Medulla oblongata (tissue), 1 donor: ENCODE data around the gene EEFSEC.

Experiments
- DNase-seq: peaks from one replicate; pipeline ENCODE4 v3.0.0-alpha.2; 2015; ENCODE audit errors: extremely low spot score

Gene EEFSEC

GRCh38 chr3:128445357-128445756 lies 292.1 kb downstream of the EEFSEC start:
- DNase-seq, result no peak

DNA sequence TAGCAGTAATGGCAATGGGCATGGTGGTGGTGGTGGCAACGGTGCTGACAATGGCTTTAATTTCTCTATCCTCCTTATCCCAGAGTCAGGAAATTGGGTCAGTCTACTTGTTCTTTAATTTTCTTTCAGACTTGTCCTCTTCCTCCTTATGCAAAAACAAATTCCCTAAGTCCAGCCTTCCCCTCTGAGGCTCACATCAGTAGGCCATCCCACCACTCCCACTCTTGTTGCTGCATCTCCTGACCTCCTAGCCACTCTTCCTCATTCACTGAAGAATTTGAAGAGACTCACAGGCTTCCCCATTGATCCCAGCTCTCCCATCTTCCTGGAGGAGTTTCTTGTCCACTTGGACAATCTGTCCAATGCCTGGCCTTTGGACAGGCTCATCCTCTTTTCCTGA lies 293.5 kb downstream of the EEFSEC start:
- DNase-seq, result no peak

- DNase-seq, result no peak
These were observed 294.3 kb downstream of the EEFSEC start for GRCh38 chr3:128447561-128448013.

DNA sequence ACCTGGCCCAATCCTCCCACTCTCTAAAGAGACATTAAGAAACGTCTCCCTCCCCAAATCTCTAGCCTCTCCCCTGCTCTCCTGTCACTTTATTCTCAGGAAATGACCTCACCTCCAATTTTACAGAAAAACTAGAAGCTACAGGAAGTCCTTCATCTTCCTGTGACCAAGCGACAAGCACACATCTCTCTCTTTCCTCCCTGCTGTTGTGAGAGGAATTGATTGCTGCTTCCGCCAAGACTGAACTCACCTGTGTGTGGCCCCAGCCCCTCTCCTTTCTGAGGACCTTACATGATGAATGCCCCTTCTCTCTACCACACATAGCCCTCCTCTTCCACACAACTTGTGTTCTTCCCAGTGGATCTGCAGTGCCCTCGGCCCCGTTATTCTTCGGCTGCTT lies 295.2 kb downstream of the EEFSEC start:
- DNase-seq, result no peak

- DNase-seq, result no peak
These were observed 295.9 kb downstream of the EEFSEC start for GRCh38 chr3:128449111-128449638.

- DNase-seq, result no peak
These were observed 298.8 kb downstream of the EEFSEC start for GRCh38 chr3:128452120-128452519.

- no peak for DNase-seq
These were observed 299.5 kb downstream of the EEFSEC start for GRCh38 chr3:128452678-128453275.

GRCh38 chr3:128453501-128454309 lies 300.4 kb downstream of the EEFSEC start:
- no peak for DNase-seq

GRCh38 chr3:128454310-128454618 lies 301.0 kb downstream of the EEFSEC start:
- DNase-seq, result no peak

GRCh38 chr3:128455116-128455515 lies 301.8 kb downstream of the EEFSEC start:
- no peak for DNase-seq

DNA sequence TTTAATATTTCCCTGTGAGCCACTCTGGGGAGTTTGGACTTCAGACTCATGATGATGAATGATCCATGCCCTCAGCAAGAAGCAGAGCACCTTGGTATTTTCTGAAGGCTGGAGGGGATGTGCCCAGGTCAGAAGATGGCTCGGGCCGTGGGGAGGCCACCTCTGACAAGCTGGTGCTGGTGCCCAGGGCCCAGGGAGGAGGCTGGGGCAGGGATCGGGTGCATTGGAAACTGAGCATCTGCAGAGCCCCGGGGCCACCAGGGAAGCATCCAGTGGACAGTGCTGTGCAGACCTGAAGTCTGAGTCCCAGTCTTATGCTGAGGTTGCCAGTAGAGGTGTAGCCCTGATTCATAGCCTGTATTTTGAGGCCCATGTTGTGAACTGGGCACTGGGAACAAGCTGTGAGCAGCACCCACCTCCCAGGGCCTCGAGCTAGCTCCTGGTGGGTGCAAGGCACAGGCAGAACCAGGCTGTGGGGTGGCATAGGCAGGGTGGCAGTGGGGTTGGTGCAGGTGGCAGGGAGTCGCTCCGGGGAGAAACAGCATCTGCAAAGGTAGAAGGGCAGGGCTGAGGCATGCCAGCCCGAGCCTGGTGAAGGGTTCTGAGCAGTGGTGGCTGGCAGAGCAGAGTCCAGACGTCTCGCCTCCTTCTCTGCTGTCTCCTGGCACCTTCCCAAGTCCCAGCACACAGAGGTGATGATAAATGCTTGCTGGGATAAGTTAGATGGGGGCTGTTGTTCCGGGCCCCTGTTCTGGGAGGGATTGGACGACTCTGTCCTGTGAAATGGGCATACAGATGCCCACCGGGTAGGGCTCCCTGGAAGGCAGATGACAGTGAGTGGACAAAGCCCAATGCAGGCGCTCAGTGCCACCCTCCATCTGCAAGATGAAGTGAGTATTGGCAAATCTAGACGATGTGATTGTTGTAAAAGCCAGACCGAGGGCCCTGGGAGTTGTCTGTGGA lies 302.8 kb downstream of the EEFSEC start:
- DNase-seq, result no peak

GRCh38 chr3:128456776-128457715 lies 303.8 kb downstream of the EEFSEC start:
- DNase-seq, result no peak

DNA sequence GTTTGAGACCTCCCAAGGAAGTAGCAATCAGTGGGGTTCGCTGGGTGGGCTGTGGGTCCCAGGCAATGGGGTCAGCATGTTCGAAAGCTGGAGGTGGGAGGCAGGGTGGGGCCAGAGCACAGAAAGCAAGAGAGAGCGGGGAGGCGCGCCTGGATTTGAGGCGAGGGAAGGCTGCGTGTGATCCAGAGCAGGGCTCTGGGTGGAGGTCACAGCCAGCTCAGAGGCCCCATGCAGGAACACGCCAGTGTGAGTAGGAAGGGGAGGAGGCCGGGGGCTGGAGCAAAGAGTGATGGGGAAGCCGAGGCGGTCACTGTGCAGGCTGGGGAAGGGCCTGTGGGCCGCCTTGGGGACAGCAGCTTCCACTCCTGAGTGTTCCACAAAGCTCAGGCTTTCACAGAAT lies 304.7 kb downstream of the EEFSEC start:
- no peak for DNase-seq
